SK-N-SH (cell line): ENCODE measurements around the gene SPPL2C. TPM values are rescaled to one million over a fixed set of nuclear protein-coding genes. Genes with fewer than 3 reads are reported as not detected.

Experiments used
- CTCF ChIA-PET: fragments of 300-600, 350-600 bp; formaldehyde crosslinking; extraction: SDS; loops from one replicate; lab custom pipeline; 2021; lab: Yijun Ruan, JAX
- POLR2A ChIA-PET: fragments of 350-600 bp; sonication (Branson Sonifier 250); formaldehyde crosslinking; extraction: SDS; loops from one replicate; lab custom pipeline; 2020; ENCODE audit warnings: antibody characterized with exemption, inconsistent platforms; lab: Yijun Ruan, JAX
- DNase-seq: peaks from one replicate; pipeline ENCODE4 v3.0.0; 2012
- H2AFZ ChIP-seq: fragments of 200-600 bp; sonication (generic); 2 replicates; pipeline ENCODE4 v1.8.1; 2016; ENCODE audit warnings: antibody characterized with exemption, mild to moderate bottlenecking, low read depth
- H3F3A ChIP-seq: fragments of 200-600 bp; sonication (generic); replicated peaks from 2 replicates; pipeline ENCODE3; 2016; ENCODE audit warnings: antibody characterized with exemption, mild to moderate bottlenecking; ENCODE audit not compliant: insufficient read depth
- H3K27ac ChIP-seq, 2 experiments: fragments of 200-500 bp in 1 of 2; fragments of 200-600 bp in 1 of 2; sonication (Bioruptor generic) in 1 of 2; sonication (generic), shearing (Covaris generic) in 1 of 2; 2 replicates each; pipeline versions ENCODE4 v1.5.1 to v1.6.1; 2014 to 2016; ENCODE audit warnings: low read depth in 2 of 2, inconsistent platforms in 1 of 2, low read length in 1 of 2, mild to moderate bottlenecking in 1 of 2, mixed read lengths in 1 of 2
- H3K27me3 ChIP-seq: fragments of 200-600 bp; sonication (generic), shearing (Covaris generic); 2 replicates; pipeline ENCODE4 v1.6.1; 2016; ENCODE audit warnings: mixed run types; ENCODE audit not compliant: insufficient read depth
- H3K36me3 ChIP-seq, 2 experiments: fragments of 200-500 bp in 1 of 2; fragments of 200-600 bp in 1 of 2; sonication (Bioruptor generic) in 1 of 2; sonication (generic) in 1 of 2; replicated peaks in 1 of 2; 2 replicates each; pipeline versions ENCODE3 to v1.5.1; 2014 to 2016; ENCODE audit warnings: low read length in 1 of 2, mild to moderate bottlenecking in 1 of 2; ENCODE audit not compliant: insufficient read depth in 2 of 2, control insufficient read depth in 1 of 2
- H3K4me1 ChIP-seq, 2 experiments: fragments of 200-500 bp in 1 of 2; fragments of 200-600 bp in 1 of 2; sonication (Bioruptor generic) in 1 of 2; sonication (generic), shearing (Covaris generic) in 1 of 2; 2 replicates each; pipeline versions ENCODE4 v1.5.1 to v1.6.1; 2014 to 2016; ENCODE audit warnings: low read depth in 1 of 2, low read length in 1 of 2, mixed run types in 1 of 2; ENCODE audit not compliant: insufficient read depth in 2 of 2, control insufficient read depth in 1 of 2
- H3K4me2 ChIP-seq: fragments of 200-600 bp; sonication (generic), shearing (Covaris generic); 2 replicates; pipeline ENCODE4 v1.6.1; 2017; ENCODE audit warnings: mixed run types
- H3K4me3 ChIP-seq, 2 experiments: fragments of 200-500 bp in 1 of 2; fragments of 200-600 bp in 1 of 2; sonication (Bioruptor generic) in 1 of 2; sonication (generic), shearing (Covaris generic) in 1 of 2; 2 replicates each; pipeline versions ENCODE4 v1.5.1 to v1.8.1; 2014 to 2016; ENCODE audit warnings: low read depth in 2 of 2, inconsistent platforms in 1 of 2, low read length in 1 of 2, mild to moderate bottlenecking in 1 of 2, mixed read lengths in 1 of 2, moderate library complexity in 1 of 2
- H3K79me2 ChIP-seq: fragments of 200-600 bp; sonication (generic); 2 replicates; pipeline ENCODE4 v1.8.1; 2017; ENCODE audit warnings: mild to moderate bottlenecking; ENCODE audit not compliant: insufficient read depth
- H3K9ac ChIP-seq: fragments of 200-600 bp; sonication (generic); 2 replicates; pipeline ENCODE4 v1.6.1; 2017; ENCODE audit warnings: mixed run types
- H3K9me2 ChIP-seq: fragments of 200-600 bp; sonication (generic); 2 replicates; pipeline ENCODE4 v1.6.1; 2017; ENCODE audit warnings: mixed run types
- H3K9me3 ChIP-seq: fragments of 200-600 bp; sonication (generic); 2 replicates; pipeline ENCODE4 v1.6.1; 2017; ENCODE audit warnings: mixed run types, mild to moderate bottlenecking, moderate library complexity
- H4K20me1 ChIP-seq: fragments of 200-600 bp; sonication (generic); 2 replicates; pipeline ENCODE4 v1.6.1; 2017; ENCODE audit warnings: mild to moderate bottlenecking, mixed run types; ENCODE audit not compliant: insufficient read depth
- CHD2 ChIP-seq: fragments of 150-350 bp; IDR thresholded peaks from 2 replicates; pipeline ENCODE4 v1.6.1; 2018; ENCODE audit warnings: low read length; ENCODE audit not compliant: partially characterized antibody
- EZH2phosphoT487 ChIP-seq: fragments of 200-600 bp; sonication (generic); IDR thresholded peaks from 2 replicates; pipeline ENCODE4 v1.6.1; 2017; ENCODE audit warnings: low read depth, mixed run types, mild to moderate bottlenecking, antibody characterized with exemption, moderate library complexity, borderline replicate concordance
- FOXJ3 ChIP-seq: sonication (generic); formaldehyde crosslinking; IDR thresholded peaks from 2 replicates; pipeline ENCODE4 v1.5.1; 2020; ENCODE audit warnings: mild to moderate bottlenecking, missing genetic modification reagents
- GABPA ChIP-seq: IDR thresholded peaks from 2 replicates; pipeline ENCODE4 v1.4.0; 2012; ENCODE audit warnings: low read depth, mild to moderate bottlenecking
- GATA2 ChIP-seq: sonication (generic); formaldehyde crosslinking; IDR thresholded peaks from 2 replicates; pipeline ENCODE4 v1.5.0; 2020; ENCODE audit warnings: mild to moderate bottlenecking, missing genetic modification reagents
- JUND ChIP-seq: IDR thresholded peaks from 2 replicates; pipeline ENCODE4 v1.4.0; 2012
- MEF2A ChIP-seq: IDR thresholded peaks from 2 replicates; pipeline ENCODE4 v1.4.0; 2012; ENCODE audit warnings: low read depth, borderline replicate concordance
- MXI1 ChIP-seq: IDR thresholded peaks from 2 replicates; pipeline ENCODE4 v1.6.1; 2012; ENCODE audit warnings: mild to moderate bottlenecking, low read depth, low read length, improper control_type of control experiment
- NFIC ChIP-seq: IDR thresholded peaks from 2 replicates; pipeline ENCODE4 v1.4.0; 2012; ENCODE audit warnings: borderline replicate concordance
- NRF1 ChIP-seq: IDR thresholded peaks from 2 replicates; pipeline ENCODE4 v1.6.1; 2012; ENCODE audit warnings: low read depth, mild to moderate bottlenecking, low read length
- PBX3 ChIP-seq: IDR thresholded peaks from 2 replicates; pipeline ENCODE4; 2012
- POLR2AphosphoS5 ChIP-seq: IDR thresholded peaks from 2 replicates; pipeline ENCODE4 v1.6.1; 2012; ENCODE audit warnings: low read depth, low read length
- RCOR1 ChIP-seq: fragments of 150-350 bp; IDR thresholded peaks from 2 replicates; pipeline ENCODE4 v1.6.1; 2017; ENCODE audit warnings: antibody characterized with exemption, low read length
- RFX5 ChIP-seq: IDR thresholded peaks from 2 replicates; pipeline ENCODE4 v1.6.1; 2012; ENCODE audit warnings: mild to moderate bottlenecking, improper control_type of control experiment, low read length
- SIN3A ChIP-seq: IDR thresholded peaks from 2 replicates; pipeline ENCODE4 v1.6.1; 2012; ENCODE audit warnings: low read depth, mild to moderate bottlenecking, low read length, moderate library complexity, borderline replicate concordance
- SMC3 ChIP-seq: IDR thresholded peaks from 2 replicates; pipeline ENCODE4 v1.6.1; 2012; ENCODE audit warnings: low read depth, low read length, improper control_type of control experiment
- TAF1 ChIP-seq: IDR thresholded peaks from 2 replicates; pipeline ENCODE4 v1.6.1; 2012; ENCODE audit warnings: low read depth, mild to moderate bottlenecking, low read length, moderate library complexity, borderline replicate concordance
- WGBS: methylation state at CpG from one replicate; pipeline ENCODE4 v1.1.6; 2017; ENCODE audit warnings: low lambda C conversion rate; 5-methylcytosine and 5-hydroxymethylcytosine counted together
- polyA plus RNA-seq, 3 experiments: library from polyadenylated mRNA; depleted of rRNA; stranded (reverse); fragments of >200 nt; gene quantifications; 2 replicates each; pipeline ENCODE4 v1.2.3, GENCODE V29; 2012
- TF ChIP-seq, protein P1 (sequence below): IDR thresholded peaks from 2 replicates; pipeline ENCODE4 v1.4.0; 2012; ENCODE audit warnings: low read depth
- TF ChIP-seq, protein P2 (sequence below): IDR thresholded peaks from 2 replicates; pipeline ENCODE4 v1.6.1; 2012; ENCODE audit warnings: mild to moderate bottlenecking, low read depth, low read length, moderate library complexity

SPPL2C gene
- polyA plus RNA-seq, 1 of the 3 experiments (the other 2 are of a cell fraction), result not detected

DNA sequence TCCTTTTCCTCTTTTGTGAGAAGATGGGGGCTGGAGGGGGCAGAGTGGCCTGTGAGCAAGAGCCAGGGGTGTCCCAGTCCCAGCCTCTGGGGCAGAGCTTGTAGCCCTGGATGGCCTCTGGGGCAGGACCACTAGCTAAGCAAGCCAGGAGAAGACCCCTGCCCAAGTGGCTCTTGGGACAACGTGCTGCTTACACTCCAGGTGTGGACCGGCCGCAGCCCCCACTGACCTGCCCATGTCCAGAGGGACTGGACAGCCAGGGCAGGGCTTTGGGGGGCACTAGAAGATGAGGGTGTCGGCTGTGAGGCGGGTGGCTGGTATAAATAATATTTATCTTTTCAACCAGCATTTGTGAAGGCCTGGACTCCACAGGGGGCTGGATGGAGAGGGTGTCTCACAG is 9.2 kb upstream of the SPPL2C start:
- 56% methylated on average over 4 of the region's 5 CpGs for WGBS
- ChIA-PET CTCF (interaction anchor here (0.7 to 18.6 kb wide), 8 partner anchors 10 to 195 kb away, joined by 3 to 327 read pairs (median 12); partner anchors contain the start of genes CRHR1 and SPPL2C), POLR2A (no interaction called here)
- H3K4me2 ChIP-seq, result no peak overlapping the region
- peaks cover 0 to 2% of the 10 kb centered on the region in 2 experiments; a peak in 1 of 4 replicates for H3K4me1 ChIP-seq
- H3K9me2 ChIP-seq, result no peaks in the 10 kb centered on the region
- H3F3A ChIP-seq, result no peaks in the 10 kb centered on the region
- no peaks in the 10 kb centered on the region for H3K9me3 ChIP-seq
- TF ChIP-seq MEF2A (no peak), POLR2AphosphoS5 (no peak), RFX5 (no peak), SMC3 (no peak), GATA2 (CRISPR knock-in tag) (no peak), MXI1 (no peak), CHD2 (no peak), GABPA (no peak), NRF1 (no peak), SIN3A (no peak), NFIC (no peak), FOXJ3 (CRISPR knock-in tag) (no peak), EZH2phosphoT487 (no peak), TAF1 (no peak), PBX3 (no peak), JUND (no peak), RCOR1 (no peak)
- TF ChIP-seq, protein P1, sequence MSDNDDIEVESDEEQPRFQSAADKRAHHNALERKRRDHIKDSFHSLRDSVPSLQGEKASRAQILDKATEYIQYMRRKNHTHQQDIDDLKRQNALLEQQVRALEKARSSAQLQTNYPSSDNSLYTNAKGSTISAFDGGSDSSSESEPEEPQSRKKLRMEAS, result no peak
- TF ChIP-seq, protein P2, sequence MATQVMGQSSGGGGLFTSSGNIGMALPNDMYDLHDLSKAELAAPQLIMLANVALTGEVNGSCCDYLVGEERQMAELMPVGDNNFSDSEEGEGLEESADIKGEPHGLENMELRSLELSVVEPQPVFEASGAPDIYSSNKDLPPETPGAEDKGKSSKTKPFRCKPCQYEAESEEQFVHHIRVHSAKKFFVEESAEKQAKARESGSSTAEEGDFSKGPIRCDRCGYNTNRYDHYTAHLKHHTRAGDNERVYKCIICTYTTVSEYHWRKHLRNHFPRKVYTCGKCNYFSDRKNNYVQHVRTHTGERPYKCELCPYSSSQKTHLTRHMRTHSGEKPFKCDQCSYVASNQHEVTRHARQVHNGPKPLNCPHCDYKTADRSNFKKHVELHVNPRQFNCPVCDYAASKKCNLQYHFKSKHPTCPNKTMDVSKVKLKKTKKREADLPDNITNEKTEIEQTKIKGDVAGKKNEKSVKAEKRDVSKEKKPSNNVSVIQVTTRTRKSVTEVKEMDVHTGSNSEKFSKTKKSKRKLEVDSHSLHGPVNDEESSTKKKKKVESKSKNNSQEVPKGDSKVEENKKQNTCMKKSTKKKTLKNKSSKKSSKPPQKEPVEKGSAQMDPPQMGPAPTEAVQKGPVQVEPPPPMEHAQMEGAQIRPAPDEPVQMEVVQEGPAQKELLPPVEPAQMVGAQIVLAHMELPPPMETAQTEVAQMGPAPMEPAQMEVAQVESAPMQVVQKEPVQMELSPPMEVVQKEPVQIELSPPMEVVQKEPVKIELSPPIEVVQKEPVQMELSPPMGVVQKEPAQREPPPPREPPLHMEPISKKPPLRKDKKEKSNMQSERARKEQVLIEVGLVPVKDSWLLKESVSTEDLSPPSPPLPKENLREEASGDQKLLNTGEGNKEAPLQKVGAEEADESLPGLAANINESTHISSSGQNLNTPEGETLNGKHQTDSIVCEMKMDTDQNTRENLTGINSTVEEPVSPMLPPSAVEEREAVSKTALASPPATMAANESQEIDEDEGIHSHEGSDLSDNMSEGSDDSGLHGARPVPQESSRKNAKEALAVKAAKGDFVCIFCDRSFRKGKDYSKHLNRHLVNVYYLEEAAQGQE, result no peak
- peaks cover 13% of the 10 kb centered on the region; the same call in 1 of the 2 replicates for H3K27me3 ChIP-seq
- no peaks in the 10 kb centered on the region for H3K36me3 ChIP-seq
- H4K20me1 ChIP-seq, result no peaks in the 10 kb centered on the region
- no peak overlapping the region for H3K9ac ChIP-seq
- no peak overlapping the region for H3K4me3 ChIP-seq
- DNase-seq, result no peak
- H3K27ac ChIP-seq, result no peak overlapping the region
- no peak overlapping the region for H2AFZ ChIP-seq
- H3K79me2 ChIP-seq, result no peaks in the 10 kb centered on the region
